Measurements from ENCODE around the gene HMOX2.

The HMOX2 gene

DNA sequence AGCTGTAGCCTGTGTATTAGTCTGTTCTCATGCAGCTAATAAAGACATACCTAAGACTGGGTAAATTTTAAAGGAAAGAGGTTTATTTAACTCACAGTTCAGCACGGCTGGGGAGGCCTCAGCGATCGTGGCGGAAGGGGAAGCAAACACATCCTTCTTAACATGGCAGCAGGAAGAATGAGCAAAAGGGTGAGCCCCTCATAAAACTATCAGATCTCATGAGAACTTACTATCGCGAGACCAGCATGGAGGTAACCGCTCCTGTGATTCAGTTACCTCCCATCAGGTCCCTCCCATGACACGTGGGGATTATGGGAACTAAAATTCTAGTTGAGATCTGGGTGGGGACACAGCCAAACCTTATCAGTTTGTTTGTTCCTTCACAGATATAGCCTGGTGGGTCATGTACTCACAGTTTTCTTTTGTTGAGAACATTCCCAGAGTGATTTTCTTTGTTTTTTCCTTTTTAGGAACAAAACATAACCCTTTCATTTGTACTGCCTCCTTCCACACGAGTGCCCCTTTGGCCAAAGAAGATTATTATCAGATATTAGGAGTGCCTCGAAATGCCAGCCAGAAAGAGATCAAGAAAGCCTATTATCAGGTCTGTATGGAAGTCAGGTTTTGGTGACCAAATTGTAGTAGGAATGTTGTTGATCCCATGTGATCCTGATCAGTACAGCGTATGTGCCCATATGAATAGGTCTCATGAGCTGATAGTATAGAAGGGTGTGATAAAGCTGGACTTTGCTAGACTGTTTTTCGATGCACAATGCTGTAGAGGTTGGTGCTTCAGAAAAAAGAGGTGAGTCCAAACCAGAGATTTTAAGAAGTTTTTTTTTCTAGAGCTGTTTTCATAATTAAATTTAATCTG is 42.0 kb upstream of the HMOX2 start:
- no peak overlapping the region for H3K4me3 ChIP-seq (ENCODE audit: low read depth, low read length)
- no peak for DNase-seq (ENCODE audit: low read depth)
- TF ChIP-seq, protein P1, sequence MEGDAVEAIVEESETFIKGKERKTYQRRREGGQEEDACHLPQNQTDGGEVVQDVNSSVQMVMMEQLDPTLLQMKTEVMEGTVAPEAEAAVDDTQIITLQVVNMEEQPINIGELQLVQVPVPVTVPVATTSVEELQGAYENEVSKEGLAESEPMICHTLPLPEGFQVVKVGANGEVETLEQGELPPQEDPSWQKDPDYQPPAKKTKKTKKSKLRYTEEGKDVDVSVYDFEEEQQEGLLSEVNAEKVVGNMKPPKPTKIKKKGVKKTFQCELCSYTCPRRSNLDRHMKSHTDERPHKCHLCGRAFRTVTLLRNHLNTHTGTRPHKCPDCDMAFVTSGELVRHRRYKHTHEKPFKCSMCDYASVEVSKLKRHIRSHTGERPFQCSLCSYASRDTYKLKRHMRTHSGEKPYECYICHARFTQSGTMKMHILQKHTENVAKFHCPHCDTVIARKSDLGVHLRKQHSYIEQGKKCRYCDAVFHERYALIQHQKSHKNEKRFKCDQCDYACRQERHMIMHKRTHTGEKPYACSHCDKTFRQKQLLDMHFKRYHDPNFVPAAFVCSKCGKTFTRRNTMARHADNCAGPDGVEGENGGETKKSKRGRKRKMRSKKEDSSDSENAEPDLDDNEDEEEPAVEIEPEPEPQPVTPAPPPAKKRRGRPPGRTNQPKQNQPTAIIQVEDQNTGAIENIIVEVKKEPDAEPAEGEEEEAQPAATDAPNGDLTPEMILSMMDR (IDR thresholded peaks at IDR 0.05; ENCODE audit: low read depth, low read length, missing control alignments), result no peak
- in situ Hi-C loops (cut with HindIII; ENCODE audit: low sequenced_read_pairs), result no loop called here

DNA sequence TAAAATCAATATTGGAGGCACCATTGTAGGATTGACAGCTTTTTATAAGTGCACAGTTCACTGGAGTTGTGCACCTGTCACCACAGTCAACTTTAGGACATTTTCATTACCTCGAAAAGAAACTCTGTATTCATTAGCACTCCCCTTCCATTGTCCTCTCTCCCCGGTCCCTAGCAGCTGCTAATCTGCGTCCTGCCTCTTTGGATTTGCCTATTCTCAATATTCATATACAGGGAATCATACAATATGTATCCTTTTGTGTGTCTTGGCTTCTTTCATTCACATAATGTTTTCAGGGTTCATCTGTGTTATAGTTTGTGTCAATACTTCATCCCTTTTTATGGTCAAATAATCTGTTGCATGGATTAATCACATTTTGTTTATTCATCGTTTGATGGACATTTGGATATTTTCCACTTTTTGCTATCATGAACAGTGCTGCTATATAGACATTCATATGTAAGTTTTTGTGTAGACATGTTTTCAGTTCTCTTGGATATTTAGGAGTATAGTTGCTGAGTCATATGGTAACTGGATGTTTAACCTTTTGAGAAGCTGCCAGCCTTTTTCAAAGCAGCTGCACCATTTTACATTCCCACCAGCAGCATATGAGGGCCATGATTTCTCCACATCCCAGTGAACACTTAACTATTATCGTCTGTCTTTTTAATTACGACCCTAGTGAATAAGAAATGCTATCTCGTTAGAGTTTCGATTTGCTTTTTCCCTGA is 40.7 kb upstream of the HMOX2 start:
- in situ Hi-C loops (cut with HindIII; ENCODE audit: low sequenced_read_pairs), result no loop called here
- no peak overlapping the region for H3K4me3 ChIP-seq (ENCODE audit: low read depth, low read length)
- no peak for DNase-seq (ENCODE audit: low read depth)
- TF ChIP-seq, protein P1 (IDR thresholded peaks at IDR 0.05; ENCODE audit: low read depth, low read length, missing control alignments), result no peak

DNA sequence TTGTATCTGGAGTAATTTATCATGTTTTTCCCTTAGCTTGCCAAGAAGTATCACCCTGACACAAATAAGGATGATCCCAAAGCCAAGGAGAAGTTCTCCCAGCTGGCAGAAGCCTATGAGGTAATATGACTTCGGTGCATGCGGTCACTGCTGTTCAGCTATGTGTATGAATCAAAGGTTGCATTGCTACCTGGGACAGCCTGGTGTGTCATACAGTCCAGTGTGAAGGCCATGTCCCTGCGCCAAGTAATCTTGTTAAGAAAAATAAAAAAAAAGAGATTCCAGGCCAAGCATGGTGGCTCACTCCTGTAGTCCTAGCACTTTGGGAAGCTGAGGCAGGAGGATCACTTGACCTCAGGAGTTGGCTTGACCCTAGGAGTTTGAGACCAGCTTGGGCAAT is 38.8 kb upstream of the HMOX2 start:
- in situ Hi-C loops (cut with HindIII; ENCODE audit: low sequenced_read_pairs), result no loop called here
- H3K4me3 ChIP-seq (ENCODE audit: low read depth, low read length), result no peak overlapping the region
- no peak for DNase-seq (ENCODE audit: low read depth)
- TF ChIP-seq, protein P1 (IDR thresholded peaks at IDR 0.05; ENCODE audit: low read depth, low read length, missing control alignments), result no peak

DNA sequence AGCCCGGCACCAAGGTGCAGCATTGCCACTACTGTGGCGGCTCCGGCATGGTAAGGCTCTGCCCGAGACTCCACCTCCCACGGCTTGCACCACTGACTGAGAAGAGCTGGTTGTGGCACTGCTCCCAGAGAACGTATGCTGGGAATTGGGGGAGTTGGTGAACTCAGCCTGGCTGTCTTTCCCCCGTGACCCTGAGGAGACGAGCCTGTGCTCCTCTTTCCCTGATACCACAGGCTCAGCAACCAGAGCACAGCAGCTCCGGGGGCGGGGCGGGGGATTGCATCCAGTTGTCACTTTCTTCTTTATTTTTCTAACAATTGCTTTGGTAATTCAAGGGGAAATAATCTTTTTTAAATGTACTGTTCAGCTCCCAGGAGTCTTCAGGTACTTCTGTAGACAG is 33.8 kb upstream of the HMOX2 start:
- in situ Hi-C loops (cut with HindIII; ENCODE audit: low sequenced_read_pairs), result no loop called here
- DNase-seq (ENCODE audit: low read depth), result no peak
- TF ChIP-seq, protein P1 (IDR thresholded peaks at IDR 0.05; ENCODE audit: low read depth, low read length, missing control alignments), result no peak
- H3K4me3 ChIP-seq (ENCODE audit: low read depth, low read length), result no peak overlapping the region

DNA sequence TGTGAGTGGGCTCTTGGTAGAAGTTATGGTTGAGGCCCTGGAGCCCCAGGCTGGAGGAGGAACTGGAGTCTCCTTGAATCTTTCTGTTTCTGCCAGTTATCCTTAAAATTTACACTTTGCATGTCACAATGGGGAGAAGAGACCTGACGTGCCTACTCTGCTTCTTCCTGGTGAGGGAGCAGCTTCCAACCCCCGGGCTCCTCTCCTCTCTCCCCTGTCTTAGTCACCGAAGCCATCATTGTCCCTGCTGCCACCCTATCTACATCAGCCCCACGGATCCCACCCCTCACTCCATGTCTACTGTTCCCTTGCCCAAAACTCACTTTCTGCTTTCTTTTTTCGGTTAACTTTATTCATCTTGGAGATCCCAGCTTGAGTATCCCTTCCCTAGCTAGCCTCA is 32.9 kb upstream of the HMOX2 start:
- TF ChIP-seq, protein P1 (IDR thresholded peaks at IDR 0.05; ENCODE audit: low read depth, low read length, missing control alignments), result no peak
- DNase-seq (ENCODE audit: low read depth), result no peak
- H3K4me3 ChIP-seq (ENCODE audit: low read depth, low read length), result no peak overlapping the region
- in situ Hi-C loops (cut with HindIII; ENCODE audit: low sequenced_read_pairs), result no loop called here

DNA sequence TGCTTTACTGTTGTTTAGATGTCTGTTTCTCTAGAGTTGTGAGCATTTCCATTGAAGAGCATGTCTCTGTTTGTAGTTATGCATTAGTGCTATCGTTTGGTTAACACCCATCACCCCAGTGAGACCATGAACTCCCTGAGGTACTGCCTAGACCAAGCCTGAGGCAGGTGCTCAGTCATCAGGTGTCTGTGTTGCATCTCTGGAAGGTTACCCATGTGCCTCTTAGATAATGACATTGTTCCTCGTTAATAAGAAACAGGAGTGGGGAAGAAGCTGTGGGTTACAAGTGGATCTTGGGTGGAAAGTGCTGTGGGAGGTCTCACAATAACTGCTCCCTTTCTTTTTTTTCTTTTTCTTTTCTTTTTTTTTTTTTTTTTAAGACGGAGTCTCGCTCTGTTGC is 32.2 kb upstream of the HMOX2 start:
- in situ Hi-C loops (cut with HindIII; ENCODE audit: low sequenced_read_pairs), result no loop called here
- TF ChIP-seq, protein P1 (IDR thresholded peaks at IDR 0.05; ENCODE audit: low read depth, low read length, missing control alignments), result no peak
- no peak overlapping the region for H3K4me3 ChIP-seq (ENCODE audit: low read depth, low read length)
- DNase-seq (ENCODE audit: low read depth), result no peak

Data from astrocyte of the cerebellum (primary cell).